K562 (cell line): ENCODE results near the gene GAL3ST2. TPM values are rescaled to one million over a fixed set of nuclear protein-coding genes. Genes with fewer than 3 reads are reported as not detected.

Source experiments
- ATAC-seq: fragments of 200-7000 bp; cut with Tn5 transposase; 3 replicates; pipeline ENCODE4 v1.9.1; 2020; ENCODE audit warnings: moderate library complexity
- BruUV-seq: library from RNA; stranded (reverse); fragments of 400-500 nt; replicated peaks from 2 replicates; lab custom pipeline; 2021; lab: Mats Ljungman, UMichigan
- CTCF ChIA-PET: fragments of 300-600 bp; formaldehyde crosslinking; extraction: SDS; loops from one replicate; lab custom pipeline; 2021; ENCODE audit warnings: low intra/inter-chr PET ratio; lab: Yijun Ruan, JAX
- POLR2A ChIA-PET: fragments of 300-600, 350-650 bp; sonication (Branson Sonifier 250); formaldehyde crosslinking; extraction: SDS; loops from one replicate; lab custom pipeline; 2021; ENCODE audit warnings: antibody characterized with exemption, inconsistent platforms; lab: Yijun Ruan, JAX
- DNase-seq, 4 experiments: peaks; one replicate each; pipeline versions ENCODE4 v3.0.0 to v3.0.0-alpha.2; 2011 to 2018; ENCODE audit warnings: low spot score in 3 of 4, mixed read lengths in 3 of 4; ENCODE audit errors: extremely low read depth in 1 of 4
- FAIRE-seq: peaks from 2 replicates; lab custom pipeline; 2011; peaks lifted over from hg19 to GRCh38; lab: Jason Lieb, UNC
- H2AFZ ChIP-seq: 2 replicates; pipeline ENCODE4 v1.6.0; 2011; ENCODE audit warnings: low read depth, low read length, control low read depth, inconsistent platforms
- H3K27ac ChIP-seq: fragments of 200-600 bp; 3 replicates; pipeline ENCODE4 v1.8.0; 2011; ENCODE audit warnings: low read depth, mild to moderate bottlenecking, control low read depth, inconsistent platforms, low read length, moderate library complexity, mixed read lengths; ENCODE audit errors: extremely low read depth
- H3K27me3 ChIP-seq, 2 experiments: fragments of 300-600 bp in 1 of 2; 2 replicates in 1 of 2; 3 replicates in 1 of 2; pipeline versions ENCODE4 v1.6.0 to v1.8.0; 2011; ENCODE audit warnings: inconsistent platforms in 2 of 2, low read length in 2 of 2, mild to moderate bottlenecking in 1 of 2, mixed read lengths in 1 of 2, moderate library complexity in 1 of 2; ENCODE audit not compliant: control insufficient read depth in 2 of 2, insufficient read depth in 2 of 2
- H3K36me3 ChIP-seq: fragments of 300-600 bp; 3 replicates; pipeline ENCODE4 v1.8.0; 2011; ENCODE audit warnings: mild to moderate bottlenecking, low read length, inconsistent platforms; ENCODE audit not compliant: control insufficient read depth, insufficient read depth
- H3K4me1 ChIP-seq, 2 experiments: fragments of 200-600 bp in 1 of 2; replicated peaks in 1 of 2; 2 replicates in 1 of 2; 3 replicates in 1 of 2; pipeline versions ENCODE4 v1.5.1 to v1.8.0; 2011; ENCODE audit warnings: inconsistent platforms in 2 of 2, low read length in 2 of 2, mild to moderate bottlenecking in 1 of 2, mixed read lengths in 1 of 2, moderate library complexity in 1 of 2; ENCODE audit not compliant: control insufficient read depth in 2 of 2, insufficient read depth in 2 of 2
- H3K4me2 ChIP-seq: 2 replicates; pipeline ENCODE4 v1.6.1; 2011; ENCODE audit warnings: low read length, control low read depth, inconsistent platforms, mixed read lengths; ENCODE audit not compliant: insufficient read depth
- H3K4me3 ChIP-seq: fragments of 200-600 bp; sonication (generic), shearing (Covaris generic); 2 replicates; pipeline ENCODE4 v1.5.1; 2016; ENCODE audit warnings: control low read depth, inconsistent platforms
- H3K79me2 ChIP-seq: fragments of 200-600 bp; 3 replicates; pipeline ENCODE4 v1.8.0; 2011; ENCODE audit warnings: low read length, inconsistent platforms; ENCODE audit not compliant: control insufficient read depth, insufficient read depth
- H3K9ac ChIP-seq, 2 experiments: 2 replicates each; pipeline versions ENCODE4 v1.6.0 to v1.6.1; 2011; ENCODE audit warnings: low read depth in 2 of 2, low read length in 2 of 2, control low read depth in 1 of 2, inconsistent platforms in 1 of 2, mild to moderate bottlenecking in 1 of 2, mixed read lengths in 1 of 2; ENCODE audit not compliant: insufficient read depth in 1 of 2
- H3K9me1 ChIP-seq: one replicate; pipeline ENCODE4 v1.6.0; 2011; ENCODE audit warnings: inconsistent platforms, mild to moderate bottlenecking, low read length, moderate library complexity; ENCODE audit not compliant: control insufficient read depth, insufficient read depth
- H3K9me3 ChIP-seq: replicated peaks from 2 replicates; pipeline ENCODE4 v1.5.1; 2011; ENCODE audit warnings: low read depth, low read length, inconsistent platforms; ENCODE audit not compliant: control insufficient read depth, insufficient read depth
- H4K20me1 ChIP-seq: replicated peaks from 2 replicates; pipeline ENCODE4 v1.6.1; 2011; ENCODE audit warnings: low read length, inconsistent platforms, mixed read lengths; ENCODE audit not compliant: control insufficient read depth, insufficient read depth
- BACH1 ChIP-seq: fragments of 200-800 bp; sonication (Bioruptor generic); IDR thresholded peaks from 2 replicates; pipeline ENCODE4 v1.6.1; 2016; ENCODE audit warnings: missing genetic modification characterization, missing compliant biosample characterization
- CBX3 ChIP-seq, 2 experiments: IDR thresholded peaks; 1 replicate in 1 of 2; 2 replicates in 1 of 2; pipeline ENCODE4 v1.6.1; 2012; ENCODE audit warnings: inconsistent platforms in 2 of 2, low read length in 2 of 2, borderline replicate concordance in 1 of 2, control low read depth in 1 of 2
- E2F5 ChIP-seq: sonication (generic); formaldehyde crosslinking; IDR thresholded peaks from 2 replicates; pipeline ENCODE4 v1.8.0; 2022; ENCODE audit warnings: mild to moderate bottlenecking, missing genetic modification reagents
- FIP1L1 ChIP-seq: fragments of 200-400 bp; formaldehyde crosslinking; IDR thresholded peaks from 2 replicates; pipeline ENCODE4 v1.6.1; 2018; ENCODE audit warnings: mild to moderate bottlenecking, low read depth, low read length; ENCODE audit not compliant: poor library complexity, severe bottlenecking
- MLLT1 ChIP-seq, 2 experiments: fragments of 450-650 bp; IDR thresholded peaks; 2 replicates each; pipeline ENCODE4 v1.6.1; 2016
- NFIC ChIP-seq: fragments of 450-650 bp; IDR thresholded peaks from 2 replicates; pipeline ENCODE4 v1.6.1; 2017; ENCODE audit warnings: mild to moderate bottlenecking, inconsistent platforms
- RBBP5 ChIP-seq: fragments of 200-600 bp; sonication (generic); IDR thresholded peaks from 2 replicates; pipeline ENCODE4 v1.6.1; 2012; ENCODE audit warnings: borderline replicate concordance, mild to moderate bottlenecking, low read length, control low read depth, inconsistent platforms; ENCODE audit not compliant: insufficient read depth, poor library complexity, severe bottlenecking
- RBM14 ChIP-seq: fragments of 200-400 bp; formaldehyde crosslinking; IDR thresholded peaks from 2 replicates; pipeline ENCODE4 v1.6.1; 2018; ENCODE audit warnings: low read depth, mild to moderate bottlenecking, low read length, moderate library complexity, borderline replicate concordance; ENCODE audit not compliant: insufficient read depth
- RHOXF2B ChIP-seq: fragments of 250-450 bp; sonication (Bioruptor Pico); conservative IDR thresholded peaks from 2 replicates; pipeline ENCODE4 v1.5.1; 2021
- RNF219 ChIP-seq: fragments of 250-450 bp; sonication (Bioruptor Pico); IDR thresholded peaks from 2 replicates; pipeline ENCODE4 v1.5.0; 2022; ENCODE audit warnings: mild to moderate bottlenecking
- SP2 ChIP-seq: IDR thresholded peaks from 2 replicates; pipeline ENCODE4 v1.6.1; 2011; ENCODE audit warnings: mild to moderate bottlenecking, low read depth, low read length, moderate library complexity; ENCODE audit not compliant: poor library complexity, severe bottlenecking; ENCODE audit errors: extremely low read depth
- SRSF3 ChIP-seq: fragments of 200-400 bp; formaldehyde crosslinking; IDR thresholded peaks from 2 replicates; pipeline ENCODE4 v1.6.1; 2016; ENCODE audit warnings: mild to moderate bottlenecking, low read length, moderate library complexity; ENCODE audit not compliant: insufficient read depth
- ZFP36 ChIP-seq: fragments of 150-350 bp; IDR thresholded peaks from 2 replicates; pipeline ENCODE4 v1.6.1; 2018; ENCODE audit warnings: low read length, low read depth; ENCODE audit not compliant: partially characterized antibody
- ZNF277 ChIP-seq: fragments of 250-450 bp; sonication (Bioruptor Pico); IDR thresholded peaks from 2 replicates; pipeline ENCODE4 v1.8.0; 2022; ENCODE audit warnings: inconsistent platforms, mild to moderate bottlenecking, moderate library complexity, borderline replicate concordance
- ZNF354B ChIP-seq: fragments of 250-450 bp; sonication (Bioruptor Pico); IDR thresholded peaks from 2 replicates; pipeline ENCODE4 v1.4.0; 2020
- WGBS: fragments of 100-300 bp; shearing (Covaris generic); methylation state at CpG from one replicate; pipeline ENCODE4 v1.1.6; 2016; ENCODE audit warnings: low coverage, mixed read lengths; ENCODE audit not compliant: insufficient coverage; ENCODE audit errors: missing lambda C conversion rate; 5-methylcytosine and 5-hydroxymethylcytosine counted together
- in situ Hi-C: fragments of 300-500 bp; cut with MboI; formaldehyde crosslinking; loops from 4 replicates; pipeline ENCODE4 v1.15.0; 2018; ENCODE audit warnings: inconsistent platforms, mixed read lengths
- intact Hi-C: fragments of 100-400 bp; cut with micrococcal nuclease; formaldehyde crosslinking; loops from 2 replicates; pipeline ENCODE4 v1.14.2; 2022
- polyA plus RNA-seq, 8 experiments: library from polyadenylated mRNA; depleted of rRNA in 4 of 8; stranded (reverse) in 5 of 8; unstranded in 3 of 8; fragments of >200 nt; fragmentation: Nextera tagmentation in 2 of 8; fragmentation: Illumina TruSeq in 1 of 8; extraction: Ambion mirVana in 2 of 8; extraction: Trizol in 1 of 8; gene quantifications; 2 replicates each; pipeline versions ENCODE4 v1.2.1 to v1.2.3, GENCODE V29; 2011 to 2014; ENCODE audit warnings: inconsistent platforms in 1 of 8, missing spikeins in 1 of 8
- total RNA-seq, 7 experiments: library from RNA; depleted of rRNA in 6 of 7; stranded (reverse); fragments of >200 nt in 6 of 7; fragmentation: Illumina TruSeq in 2 of 7; extraction: Trizol in 2 of 7; gene quantifications; 2 replicates each; pipeline versions ENCODE4 v1.2.1 to v1.2.3, GENCODE V29; 2011 to 2021; ENCODE audit warnings: low replicate concordance in 1 of 7

Gene GAL3ST2
- total and polyA plus RNA-seq, 9 of the 15 experiments (the other 6 are each of a cell fraction or from before 2014, with no cell fraction given), result 0.42 TPM; not detected in 8

- in situ Hi-C loops, result no loop called here
- Histone ChIP-seq H3K4me1 (peaks cover 14 to 51% of the 10 kb centered on the region in 2 experiments), H3K27ac (peak overlapping the region; percentile 35; the same call in 1 of the 3 replicates), H3K9me1 (no peaks in the 10 kb centered on the region), H3K9me3 (no peaks in the 10 kb centered on the region; the same call in 1 of the 2 replicates), H3K9ac (peak overlapping the region in 1 of 2 experiments; percentile 13; a peak in 1 of 4 replicates), H3K27me3 (no peaks in the 10 kb centered on the region), H3K4me3 (no peak overlapping the region), H4K20me1 (no peaks in the 10 kb centered on the region), H3K4me2 (no peak overlapping the region), H2AFZ (no peak overlapping the region), H3K79me2 (peaks cover 3% of the 10 kb centered on the region; the same call in 1 of the 3 replicates), H3K36me3 (no peaks in the 10 kb centered on the region)
- no peak for FAIRE-seq
- BruUV-seq, result no TSS peak
- intact Hi-C loops, result no loop called here
- no peak; the same call in 2 of the 3 replicates for ATAC-seq
- WGBS, result 55% methylated on average over 9 of the region's 17 CpGs
- ChIA-PET POLR2A (interaction anchor here (0.7 kb wide), 1 partner anchor 45 kb away, joined by 3 read pairs; no protein-coding TSS in a partner anchor), CTCF (no interaction called here)
- DNase-seq, result peak in 1 of 4 experiments; percentile 15
- TF ChIP-seq BACH1 (tag) (no peak), MLLT1 (IDR thresholded peaks at IDR 0.05) (no peak), ZNF354B (CRISPR knock-in tag) (no peak), SRSF3 (no peak), RNF219 (CRISPR knock-in tag) (no peak), RHOXF2B (no peak), NFIC (no peak), CBX3 (IDR thresholded peaks at IDR 0.05; ENCODE audit: borderline replicate concordance in 1 of 2, low read length in 2 of 2) (no peak), RBM14 (no peak), E2F5 (CRISPR knock-in tag) (no peak), ZFP36 (no peak), FIP1L1 (no peak), ZNF277 (no peak), RBBP5 (no peak), SP2 (no peak)
These were observed 31.6 kb downstream of the GAL3ST2 start for GRCh38 chr2:241808051-241808720.
